ENCODE measurements around the gene ADGRG7. TPM values are rescaled to one million over a fixed set of nuclear protein-coding genes. Genes with fewer than 3 reads are reported as not detected.

The ADGRG7 gene
- total RNA-seq, 1 experiment from 2014 or later = not detected

GRCh38 chr3:100634493-100635272, 25.3 kb downstream of the ADGRG7 start:
- ChIA-PET CTCF (interaction anchor here (0.6 to 2.0 kb wide), 6 partner anchors 23 to 816 kb away, joined by 3 to 11 read pairs (median 4); no protein-coding TSS in a partner anchor), POLR2A (ENCODE audit: unreplicated experiment) (no interaction called here)
- DNase-seq = peak; percentile 62

DNA sequence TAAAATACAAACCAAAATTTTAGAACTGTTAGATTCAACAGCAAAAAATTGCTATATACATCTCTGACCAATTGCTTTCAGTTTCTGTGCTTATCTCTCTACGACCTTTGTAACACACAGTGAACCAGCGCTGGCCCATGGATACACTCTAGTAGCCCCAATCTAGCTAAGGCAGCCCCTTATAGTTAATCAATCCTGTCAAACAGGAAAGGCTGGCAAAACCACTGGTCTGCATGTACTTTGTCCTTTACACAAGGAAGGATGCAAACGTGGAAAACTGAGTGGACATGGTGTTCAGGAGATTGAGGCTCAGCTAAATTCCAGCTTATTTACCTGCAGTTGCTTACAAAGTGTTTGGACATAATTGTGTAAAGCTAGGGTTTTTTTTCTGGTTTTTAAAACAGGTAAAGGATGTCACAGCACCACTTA, 25.9 kb downstream of the ADGRG7 start:
- Histone ChIP-seq H3K4me2 (ENCODE audit: low read length) (no peak overlapping the region), H3K9me3 (ENCODE audit: low read length) (no peaks in the 10 kb centered on the region), H2AFZ (ENCODE audit: low read length) (no peak overlapping the region), H3K27me3 (ENCODE audit: low read length) (no peaks in the 10 kb centered on the region), H3K9ac (ENCODE audit: low read length) (no peak overlapping the region), H3K79me2 (ENCODE audit: low read length) (no peaks in the 10 kb centered on the region), H3K4me3 (ENCODE audit: low read length) (no peak overlapping the region), H3K9me2 (replicated peaks; ENCODE audit: low read length) (no peaks in the 10 kb centered on the region; the same call in 1 of the 2 replicates), H3F3A (ENCODE audit: low read length, unreplicated experiment) (no peaks in the 10 kb centered on the region), H3K36me3 (ENCODE audit: low read depth, low read length) (no peaks in the 10 kb centered on the region), H3K27ac (ENCODE audit: low read length) (no peak overlapping the region), H3K4me1 (ENCODE audit: insufficient read depth, low read length) (peaks cover 8% of the 10 kb centered on the region; the same call in 1 of the 2 replicates), H4K20me1 (ENCODE audit: low read length) (no peaks in the 10 kb centered on the region)
- intact Hi-C loops (cut with micrococcal nuclease) = loop anchor here (1.0 to 10.0 kb wide), 3 partner anchors 32 to 320 kb away; no protein-coding TSS in a partner anchor
- ChIA-PET POLR2A (ENCODE audit: unreplicated experiment) (interaction anchor here (0.6 kb wide), 1 partner anchor 234 kb away, joined by 3 read pairs; the partner anchor contains the start of genes LNP1 and TOMM70), CTCF (interaction anchor here (0.6 to 2.0 kb wide), 3 partner anchors 32 to 817 kb away, joined by 3 to 11 read pairs (median 4); no protein-coding TSS in a partner anchor)
- DNase-seq (no peak), ATAC-seq (peak; percentile 21; the same call in 1 of the 2 replicates)
- BruUV-seq (replicated peaks) = no TSS peak
- TF ChIP-seq CTCF (conservative IDR thresholded peaks at IDR 0.05; ENCODE audit: low read depth, low read length) = no peak

More at GRCh38 chr3:100634493-100635272, 25.3 kb downstream of the ADGRG7 start:
- Histone ChIP-seq H3K27ac (ENCODE audit: low read length) (no peak overlapping the region), H3K4me3 (ENCODE audit: low read length) (no peak overlapping the region), H3K79me2 (ENCODE audit: low read length) (no peaks in the 10 kb centered on the region), H3K4me2 (ENCODE audit: low read length) (no peak overlapping the region), H3K4me1 (ENCODE audit: insufficient read depth, low read length) (peaks cover 12% of the 10 kb centered on the region), H4K20me1 (ENCODE audit: low read length) (no peaks in the 10 kb centered on the region), H3K9me3 (ENCODE audit: low read length) (no peaks in the 10 kb centered on the region), H3K27me3 (ENCODE audit: low read length) (no peaks in the 10 kb centered on the region), H3K9me2 (replicated peaks; ENCODE audit: low read length) (no peaks in the 10 kb centered on the region), H3K9ac (ENCODE audit: low read length) (no peak overlapping the region), H3K36me3 (ENCODE audit: low read depth, low read length) (no peaks in the 10 kb centered on the region), H2AFZ (ENCODE audit: low read length) (no peak overlapping the region), H3F3A (ENCODE audit: low read length, unreplicated experiment) (no peaks in the 10 kb centered on the region)
- no TSS peak for BruUV-seq (replicated peaks)
- ATAC-seq = peak; percentile 78
- TF ChIP-seq EZH2phosphoT487 (IDR thresholded peaks at IDR 0.05; ENCODE audit: borderline replicate concordance, low read length) = no peak
- peak; percentile 52 for TF ChIP-seq CTCF (conservative IDR thresholded peaks at IDR 0.05; ENCODE audit: low read depth, low read length)
- no peak for TF ChIP-seq EZH2 (IDR thresholded peaks at IDR 0.05; ENCODE audit: low read length, unreplicated experiment)
- intact Hi-C loops (cut with micrococcal nuclease) = loop anchor here (1.0 to 10.0 kb wide), 3 partner anchors 32 to 320 kb away; no protein-coding TSS in a partner anchor

Measured in PC-3 (cell line).